ENCODE data around the gene PIPOX. TPM values are rescaled to one million over a fixed set of nuclear protein-coding genes. Genes with fewer than 3 reads are reported as not detected.
A peak's percentile ranks its signal among the peaks of the same experiment; 100 is the strongest.

Gene PIPOX
- total RNA-seq, 1 donor, result 1.4 TPM

DNA sequence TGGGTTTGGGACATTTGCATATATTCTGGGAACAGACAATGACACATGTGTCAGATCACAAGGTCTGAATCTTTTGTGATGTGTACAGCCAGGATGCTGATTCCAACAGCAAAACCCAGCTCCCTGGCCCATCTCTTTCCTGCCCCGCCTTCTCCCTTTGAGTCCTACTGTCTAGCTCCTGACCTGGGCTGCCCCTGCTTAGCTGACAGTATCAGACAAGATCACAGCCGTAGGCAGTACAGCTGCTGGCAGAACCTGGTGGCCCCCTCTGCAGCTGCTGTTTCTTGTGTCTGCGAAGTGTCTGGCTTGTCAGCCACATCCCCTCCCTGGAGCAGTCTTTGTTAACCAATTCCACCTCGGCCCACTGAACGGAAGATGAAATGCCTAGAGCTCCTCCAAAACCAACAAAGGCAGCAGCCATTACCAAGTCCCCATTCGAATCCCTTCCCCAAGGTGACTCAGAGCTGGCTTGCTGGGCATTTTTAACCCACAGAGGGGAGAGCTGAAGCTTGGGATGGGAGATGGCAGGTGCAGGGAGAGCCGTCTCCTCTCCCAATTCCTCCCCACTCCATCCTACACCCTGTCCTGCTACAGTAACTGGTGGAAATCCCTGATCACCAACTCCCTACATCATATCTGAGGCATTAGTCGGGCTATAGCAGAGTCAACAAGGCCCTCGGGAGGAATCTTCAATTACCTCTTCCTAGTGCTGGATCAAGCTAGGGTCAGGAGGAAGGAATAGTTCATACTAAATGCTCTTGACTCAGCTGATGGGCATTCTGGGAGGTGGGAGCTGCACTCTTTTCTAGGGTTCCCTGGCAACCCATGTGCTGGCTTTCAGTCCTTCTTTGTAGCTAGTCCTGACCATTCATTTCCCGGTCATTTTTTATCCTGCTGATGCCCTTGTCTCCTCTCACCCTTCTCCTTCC lies 5.8 kb downstream of the PIPOX start:
- DNase-seq (ENCODE audit: insufficient read length, low spot score, missing footprints), result no peak
- Histone ChIP-seq H3K36me3 (ENCODE audit: insufficient read depth, low read length) (no peaks in the 10 kb centered on the region), H3K9me3 (ENCODE audit: low read depth, low read length) (no peaks in the 10 kb centered on the region), H3K79me2 (ENCODE audit: insufficient read depth, low read length) (no peaks in the 10 kb centered on the region), H3K27ac (ENCODE audit: low read depth, low read length) (no peak overlapping the region), H3K4me1 (ENCODE audit: insufficient read depth, low read length) (peaks cover 21% of the 10 kb centered on the region), H3K4me3 (ENCODE audit: insufficient read depth, low read length) (peak overlapping the region; percentile 10), H4K20me1 (ENCODE audit: insufficient read depth, low read length) (no peaks in the 10 kb centered on the region), H3K27me3 (ENCODE audit: insufficient read depth, low read length) (peaks cover 10% of the 10 kb centered on the region), H3K4me2 (ENCODE audit: insufficient read depth, low read length) (peak overlapping the region; percentile 62), H2AFZ (ENCODE audit: low read length) (peak overlapping the region; percentile 51)
- TF ChIP-seq, protein P1, sequence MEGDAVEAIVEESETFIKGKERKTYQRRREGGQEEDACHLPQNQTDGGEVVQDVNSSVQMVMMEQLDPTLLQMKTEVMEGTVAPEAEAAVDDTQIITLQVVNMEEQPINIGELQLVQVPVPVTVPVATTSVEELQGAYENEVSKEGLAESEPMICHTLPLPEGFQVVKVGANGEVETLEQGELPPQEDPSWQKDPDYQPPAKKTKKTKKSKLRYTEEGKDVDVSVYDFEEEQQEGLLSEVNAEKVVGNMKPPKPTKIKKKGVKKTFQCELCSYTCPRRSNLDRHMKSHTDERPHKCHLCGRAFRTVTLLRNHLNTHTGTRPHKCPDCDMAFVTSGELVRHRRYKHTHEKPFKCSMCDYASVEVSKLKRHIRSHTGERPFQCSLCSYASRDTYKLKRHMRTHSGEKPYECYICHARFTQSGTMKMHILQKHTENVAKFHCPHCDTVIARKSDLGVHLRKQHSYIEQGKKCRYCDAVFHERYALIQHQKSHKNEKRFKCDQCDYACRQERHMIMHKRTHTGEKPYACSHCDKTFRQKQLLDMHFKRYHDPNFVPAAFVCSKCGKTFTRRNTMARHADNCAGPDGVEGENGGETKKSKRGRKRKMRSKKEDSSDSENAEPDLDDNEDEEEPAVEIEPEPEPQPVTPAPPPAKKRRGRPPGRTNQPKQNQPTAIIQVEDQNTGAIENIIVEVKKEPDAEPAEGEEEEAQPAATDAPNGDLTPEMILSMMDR (IDR thresholded peaks at IDR 0.05; ENCODE audit: extremely low read depth, low read depth, low read length), result no peak

DNA sequence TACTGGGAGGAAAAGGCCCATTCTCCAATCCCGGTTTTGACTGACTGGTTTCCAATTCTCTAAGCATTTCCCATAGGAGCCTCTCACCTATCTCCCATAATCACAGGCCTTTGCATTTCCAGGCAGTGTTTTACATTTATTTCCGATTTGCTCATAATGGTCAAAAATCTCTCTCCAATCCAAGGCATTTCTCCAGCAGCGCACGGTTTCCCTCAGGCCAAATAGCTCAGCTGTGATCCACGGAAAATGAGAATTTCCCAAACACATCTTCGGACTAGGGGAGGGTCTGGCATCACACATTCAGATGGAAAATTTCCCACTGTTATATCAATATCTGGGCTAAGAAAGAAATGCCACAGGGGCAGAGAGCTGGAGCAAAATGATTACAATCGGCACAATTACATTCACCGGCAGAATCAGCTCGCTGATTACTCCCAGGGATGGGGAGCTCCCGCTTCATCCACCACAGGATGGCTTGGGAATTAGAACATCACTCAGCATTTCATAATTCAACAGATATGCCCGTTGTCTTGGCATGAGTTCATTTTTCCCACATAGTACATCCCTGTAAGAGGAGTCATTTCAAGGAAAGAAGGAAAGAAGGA lies 6.7 kb downstream of the PIPOX start:
- Histone ChIP-seq H3K27ac (ENCODE audit: low read depth, low read length) (no peak overlapping the region), H4K20me1 (ENCODE audit: insufficient read depth, low read length) (no peaks in the 10 kb centered on the region), H3K4me3 (ENCODE audit: insufficient read depth, low read length) (no peak overlapping the region), H3K4me2 (ENCODE audit: insufficient read depth, low read length) (no peak overlapping the region), H2AFZ (ENCODE audit: low read length) (no peak overlapping the region), H3K4me1 (ENCODE audit: insufficient read depth, low read length) (peaks cover 20% of the 10 kb centered on the region), H3K9me3 (ENCODE audit: low read depth, low read length) (no peaks in the 10 kb centered on the region), H3K36me3 (ENCODE audit: insufficient read depth, low read length) (no peaks in the 10 kb centered on the region), H3K79me2 (ENCODE audit: insufficient read depth, low read length) (no peaks in the 10 kb centered on the region), H3K27me3 (ENCODE audit: insufficient read depth, low read length) (peaks cover 15% of the 10 kb centered on the region)
- no peak for DNase-seq (ENCODE audit: insufficient read length, low spot score, missing footprints)
- TF ChIP-seq, protein P1 (IDR thresholded peaks at IDR 0.05; ENCODE audit: extremely low read depth, low read depth, low read length), result no peak

DNA sequence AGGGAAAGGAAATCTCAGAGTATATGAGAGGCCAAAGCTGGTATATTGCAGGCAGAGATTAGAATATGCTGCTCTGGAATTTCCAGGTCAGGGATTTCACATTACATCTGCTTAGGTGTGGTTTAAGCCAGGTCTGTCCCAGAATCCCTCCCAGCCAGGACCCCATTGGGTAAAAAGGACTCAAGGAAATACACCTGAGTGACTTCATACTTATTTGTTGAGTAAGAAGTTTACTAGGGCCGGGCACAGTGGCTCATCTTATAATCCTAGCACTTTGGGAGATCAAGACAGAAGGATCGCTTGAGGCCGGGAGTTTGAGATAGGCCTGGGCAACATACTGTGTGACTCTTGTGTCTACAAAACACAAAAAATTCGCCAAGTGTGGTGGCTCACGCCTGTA lies 7.2 kb downstream of the PIPOX start:
- Histone ChIP-seq H3K79me2 (ENCODE audit: insufficient read depth, low read length) (no peaks in the 10 kb centered on the region), H3K27me3 (ENCODE audit: insufficient read depth, low read length) (peaks cover 21% of the 10 kb centered on the region), H3K4me1 (ENCODE audit: insufficient read depth, low read length) (peaks cover 20% of the 10 kb centered on the region), H3K9me3 (ENCODE audit: low read depth, low read length) (no peaks in the 10 kb centered on the region), H4K20me1 (ENCODE audit: insufficient read depth, low read length) (no peaks in the 10 kb centered on the region), H2AFZ (ENCODE audit: low read length) (no peak overlapping the region), H3K36me3 (ENCODE audit: insufficient read depth, low read length) (no peaks in the 10 kb centered on the region), H3K4me3 (ENCODE audit: insufficient read depth, low read length) (no peak overlapping the region), H3K4me2 (ENCODE audit: insufficient read depth, low read length) (no peak overlapping the region), H3K27ac (ENCODE audit: low read depth, low read length) (no peak overlapping the region)
- DNase-seq (ENCODE audit: insufficient read length, low spot score, missing footprints), result no peak
- TF ChIP-seq, protein P1 (IDR thresholded peaks at IDR 0.05; ENCODE audit: extremely low read depth, low read depth, low read length), result no peak

DNA sequence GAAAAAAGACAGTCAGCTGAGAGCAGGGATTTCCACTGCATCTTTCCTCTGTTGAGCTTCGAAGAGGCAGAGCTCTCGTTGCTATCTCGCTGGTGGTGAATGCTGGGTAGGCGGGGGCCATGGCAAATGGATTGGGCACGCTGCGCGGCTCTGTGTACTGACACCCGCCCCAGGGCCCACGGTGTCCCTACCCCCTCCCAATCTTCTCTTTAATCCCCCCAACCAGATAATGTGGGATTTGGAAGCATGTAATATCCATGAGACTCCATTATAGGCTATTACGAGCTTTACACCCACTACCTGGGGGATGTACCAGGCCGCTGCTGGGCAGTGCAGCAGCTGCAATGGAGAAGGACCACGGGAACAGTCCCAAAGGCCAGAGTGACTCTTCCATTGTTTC lies 8.3 kb downstream of the PIPOX start:
- DNase-seq (ENCODE audit: insufficient read length, low spot score, missing footprints), result no peak
- Histone ChIP-seq H3K36me3 (ENCODE audit: insufficient read depth, low read length) (no peaks in the 10 kb centered on the region), H3K27ac (ENCODE audit: low read depth, low read length) (no peak overlapping the region), H3K9me3 (ENCODE audit: low read depth, low read length) (no peaks in the 10 kb centered on the region), H4K20me1 (ENCODE audit: insufficient read depth, low read length) (no peaks in the 10 kb centered on the region), H3K27me3 (ENCODE audit: insufficient read depth, low read length) (peaks cover 29% of the 10 kb centered on the region), H3K4me3 (ENCODE audit: insufficient read depth, low read length) (no peak overlapping the region), H2AFZ (ENCODE audit: low read length) (no peak overlapping the region), H3K4me1 (ENCODE audit: insufficient read depth, low read length) (peaks cover 20% of the 10 kb centered on the region), H3K79me2 (ENCODE audit: insufficient read depth, low read length) (no peaks in the 10 kb centered on the region), H3K4me2 (ENCODE audit: insufficient read depth, low read length) (no peak overlapping the region)
- TF ChIP-seq, protein P1 (IDR thresholded peaks at IDR 0.05; ENCODE audit: extremely low read depth, low read depth, low read length), result no peak

Data from osteoblast (primary cell).